H9 (cell line): ENCODE data around the gene JARID2. TPM values are rescaled to one million over a fixed set of nuclear protein-coding genes. Genes with fewer than 3 reads are reported as not detected.

Experiments used
- DNase-seq: peaks from one replicate; pipeline ENCODE4 v3.0.0-alpha.2; 2017
- H2AFZ ChIP-seq: one replicate; pipeline ENCODE4 v1.6.1; 2013; ENCODE audit warnings: mild to moderate bottlenecking, low read length, control low read depth, moderate library complexity
- H2AK5ac ChIP-seq: 2 replicates; pipeline ENCODE4 v1.6.1; 2013; ENCODE audit warnings: low read length, control low read depth, mixed read lengths; ENCODE audit not compliant: insufficient read length
- H2BK120ac ChIP-seq: one replicate; pipeline ENCODE4 v1.6.1; 2013; ENCODE audit warnings: low read depth, mild to moderate bottlenecking, low read length, control low read depth, inconsistent platforms; ENCODE audit not compliant: poor library complexity, severe bottlenecking
- H2BK12ac ChIP-seq: 2 replicates; pipeline ENCODE4 v1.6.1; 2013; ENCODE audit warnings: low read length, control low read depth, mixed read lengths, low read depth; ENCODE audit not compliant: insufficient read length
- H2BK15ac ChIP-seq: 2 replicates; pipeline ENCODE4 v1.6.1; 2013; ENCODE audit warnings: low read depth, low read length, control low read depth
- H2BK20ac ChIP-seq: one replicate; pipeline ENCODE4 v1.6.1; 2013; ENCODE audit warnings: low read depth, mild to moderate bottlenecking, low read length, control low read depth, inconsistent platforms; ENCODE audit not compliant: poor library complexity, severe bottlenecking
- H2BK5ac ChIP-seq: 2 replicates; pipeline ENCODE4 v1.6.1; 2013; ENCODE audit warnings: low read length, control low read depth, mixed read lengths; ENCODE audit not compliant: insufficient read length
- H3K14ac ChIP-seq: 2 replicates; pipeline ENCODE4 v1.6.1; 2013; ENCODE audit warnings: low read length, control low read depth; ENCODE audit not compliant: insufficient read depth
- H3K18ac ChIP-seq: 2 replicates; pipeline ENCODE4 v1.6.1; 2013; ENCODE audit warnings: low read depth, mild to moderate bottlenecking, mixed read lengths, low read length, control low read depth; ENCODE audit not compliant: insufficient read length
- H3K23ac ChIP-seq: 2 replicates; pipeline ENCODE4 v1.6.1; 2013; ENCODE audit warnings: low read length, control low read depth, mixed read lengths, low read depth; ENCODE audit not compliant: insufficient read length
- H3K23me2 ChIP-seq: 2 replicates; pipeline ENCODE4 v1.6.1; 2013; ENCODE audit warnings: low read depth, mild to moderate bottlenecking, mixed read lengths, low read length, control low read depth; ENCODE audit not compliant: insufficient read length, poor library complexity, severe bottlenecking
- H3K27ac ChIP-seq: 2 replicates; pipeline ENCODE4 v1.5.1; 2013; ENCODE audit warnings: low read length, control low read depth, mixed read lengths, low read depth; ENCODE audit not compliant: insufficient read length
- H3K27me3 ChIP-seq: 2 replicates; pipeline ENCODE4 v1.6.1; 2013; ENCODE audit warnings: low read length, control low read depth, inconsistent platforms; ENCODE audit not compliant: insufficient read depth
- H3K4ac ChIP-seq: 2 replicates; pipeline ENCODE4 v1.6.1; 2013; ENCODE audit warnings: low read depth, mild to moderate bottlenecking, control low read depth, inconsistent platforms, low read length, moderate library complexity
- H3K4me1 ChIP-seq: 2 replicates; pipeline ENCODE4 v1.6.1; 2013; ENCODE audit warnings: low read length, control low read depth, inconsistent platforms; ENCODE audit not compliant: insufficient read depth
- H3K4me2 ChIP-seq: 2 replicates; pipeline ENCODE4 v1.6.1; 2013; ENCODE audit warnings: low read length, control low read depth, mixed read lengths; ENCODE audit not compliant: insufficient read length, insufficient read depth
- H3K56ac ChIP-seq: 2 replicates; pipeline ENCODE4 v1.6.1; 2013; ENCODE audit warnings: low read depth, mild to moderate bottlenecking, mixed read lengths, low read length, control low read depth; ENCODE audit not compliant: insufficient read length
- H3K79me1 ChIP-seq: 2 replicates; pipeline ENCODE4 v1.6.1; 2013; ENCODE audit warnings: low read depth, mild to moderate bottlenecking, moderate library complexity, low read length, control low read depth, inconsistent platforms; ENCODE audit not compliant: insufficient read depth, poor library complexity, severe bottlenecking
- H3K79me2 ChIP-seq: 2 replicates; pipeline ENCODE4 v1.6.1; 2013; ENCODE audit warnings: low read length, control low read depth, inconsistent platforms; ENCODE audit not compliant: insufficient read depth
- H3K9ac ChIP-seq: 2 replicates; pipeline ENCODE4 v1.6.1; 2013; ENCODE audit warnings: low read length, control low read depth, mixed read lengths; ENCODE audit not compliant: insufficient read length; ENCODE audit errors: extremely low read depth
- H3K9me3 ChIP-seq: one replicate; pipeline ENCODE4 v1.6.1; 2013; ENCODE audit warnings: low read depth, low read length, inconsistent platforms; ENCODE audit not compliant: control insufficient read depth
- H3T11ph ChIP-seq: one replicate; pipeline ENCODE4 v1.6.1; 2013; ENCODE audit warnings: mild to moderate bottlenecking, low read length, control low read depth, inconsistent platforms
- H4K20me1 ChIP-seq: one replicate; pipeline ENCODE4 v1.6.1; 2013; ENCODE audit not compliant: control insufficient read depth, insufficient read length, insufficient read depth
- H4K5ac ChIP-seq: 2 replicates; pipeline ENCODE4 v1.6.1; 2013; ENCODE audit warnings: low read depth, mild to moderate bottlenecking, mixed read lengths, low read length, control low read depth; ENCODE audit not compliant: insufficient read length
- H4K8ac ChIP-seq: replicated peaks from 2 replicates; pipeline ENCODE4 v1.6.1; 2013; ENCODE audit warnings: low read length, control low read depth, mixed read lengths, low read depth; ENCODE audit not compliant: insufficient read length
- H4K91ac ChIP-seq: 2 replicates; pipeline ENCODE4 v1.6.1; 2013; ENCODE audit warnings: low read depth, mild to moderate bottlenecking, moderate library complexity, mixed read lengths, low read length, control low read depth; ENCODE audit not compliant: insufficient read length
- H3K27ac Mint-ChIP-seq, 3 experiments: 2 replicates in 2 of 3; 3 replicates in 1 of 3; pipeline ENCODE4 v1.8.0; 2020 to 2021; ENCODE audit warnings: mixed read lengths in 3 of 3, mild to moderate bottlenecking in 1 of 3, moderate library complexity in 1 of 3
- H3K27me3 Mint-ChIP-seq: 2 replicates; pipeline ENCODE4 v1.8.0; 2021; ENCODE audit warnings: low read depth, mild to moderate bottlenecking, moderate library complexity, mixed read lengths
- H3K36me3 Mint-ChIP-seq, 3 experiments: 2 replicates in 2 of 3; 3 replicates in 1 of 3; pipeline ENCODE4 v1.8.0; 2020 to 2021; ENCODE audit warnings: low read depth in 3 of 3, mixed read lengths in 3 of 3; ENCODE audit not compliant: insufficient read depth in 1 of 3
- H3K4me1 Mint-ChIP-seq, 2 experiments: 2 replicates each; pipeline ENCODE4 v1.8.0; 2020; ENCODE audit warnings: mixed read lengths in 2 of 2
- H3K4me3 Mint-ChIP-seq, 2 experiments: 2 replicates in 1 of 2; 3 replicates in 1 of 2; pipeline ENCODE4 v1.8.0; 2020 to 2021; ENCODE audit warnings: mild to moderate bottlenecking in 2 of 2, mixed read lengths in 2 of 2, moderate library complexity in 1 of 2
- H3K9me3 Mint-ChIP-seq, 2 experiments: 2 replicates in 1 of 2; 3 replicates in 1 of 2; pipeline ENCODE4 v1.8.0; 2020; ENCODE audit warnings: mild to moderate bottlenecking in 2 of 2, mixed read lengths in 2 of 2, moderate library complexity in 1 of 2
- CTCF ChIP-seq: fragments of 200-600 bp; sonication (generic); conservative IDR thresholded peaks from 3 replicates; pipeline ENCODE4 v1.8.0; 2021; ENCODE audit warnings: antibody characterized with exemption, mild to moderate bottlenecking
- WGBS: extraction: QIAGEN DNeasy Blood & Tissue Kit; methylation state at CpG from one replicate; pipeline ENCODE4 v1.1.7; 2013; ENCODE audit warnings: missing lambda C conversion rate, low lambda C conversion rate, mixed read lengths; ENCODE audit not compliant: insufficient read length; ENCODE audit errors: extremely low coverage; 5-methylcytosine and 5-hydroxymethylcytosine counted together
- total RNA-seq: library from RNA; stranded (reverse); gene quantifications from 2 replicates; pipeline ENCODE4 v1.2.1, GENCODE V29; 2021

The JARID2 gene
- total RNA-seq, 1 experiment from 2014 or later: 174 TPM

DNA sequence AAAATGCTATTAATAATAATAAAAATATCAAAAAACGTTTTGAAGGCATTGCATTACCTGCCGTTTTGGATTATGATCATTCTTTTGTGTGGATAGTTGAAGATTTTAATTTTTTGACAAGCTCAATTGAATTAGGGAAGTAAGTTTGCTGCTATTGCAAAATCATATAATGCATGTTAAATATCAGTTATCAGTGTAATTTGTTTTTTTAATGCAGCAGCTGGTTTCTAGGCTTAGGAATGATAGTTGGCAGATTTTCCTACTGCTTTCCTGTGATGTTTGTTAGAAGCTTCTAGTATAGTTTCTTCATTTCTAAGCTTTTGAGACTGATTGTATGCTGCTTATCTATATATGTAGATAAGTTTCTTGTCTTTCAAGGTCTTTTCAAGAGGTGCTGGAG is 99.0 kb downstream of the JARID2 start:
- Histone ChIP-seq H4K91ac (no peak overlapping the region), H3K14ac (no peak overlapping the region), H4K20me1 (peaks cover 2% of the 10 kb centered on the region)

More for the DNA sequence above, 99.0 kb downstream of the JARID2 start:
- Histone ChIP-seq H3K4ac (no peak overlapping the region), H2AK5ac (no peak overlapping the region), H3K56ac (no peak overlapping the region), H3K23ac (no peak overlapping the region), H3K27ac (no peak overlapping the region), H3K4me1 (peaks cover 12% of the 10 kb centered on the region; the same call in 1 of the 2 replicates), H2BK15ac (no peak overlapping the region), H2BK12ac (no peak overlapping the region), H2BK20ac (no peak overlapping the region), H4K8ac (no peak overlapping the region), H3K9me3 (no peaks in the 10 kb centered on the region), H2BK5ac (no peak overlapping the region), H3K4me2 (no peak overlapping the region), H4K5ac (no peak overlapping the region), H3T11ph (no peak overlapping the region), H3K23me2 (no peaks in the 10 kb centered on the region), H2AFZ (no peak overlapping the region), H3K79me1 (no peaks in the 10 kb centered on the region), H3K9ac (no peak overlapping the region), H3K18ac (no peak overlapping the region), H3K79me2 (peaks cover 86% of the 10 kb centered on the region), H2BK120ac (no peak overlapping the region), H3K27me3 (no peaks in the 10 kb centered on the region)
- peaks cover 77 to 87% of the 10 kb centered on the region in 2 experiments for H3K4me1 Mint-ChIP-seq
- H3K27me3 Mint-ChIP-seq: no peaks in the 10 kb centered on the region
- TF ChIP-seq CTCF: no peak
- WGBS: no CpG with 5 or more reads among the region's 2 CpGs
- no peak for DNase-seq
- no peak overlapping the region for H3K4me3 Mint-ChIP-seq
- H3K27ac Mint-ChIP-seq: no peak overlapping the region
- H3K9me3 Mint-ChIP-seq: no peaks in the 10 kb centered on the region
- 0 out of 7 replicates have a peak, but pooled peaks cover 0 to 4% (median 0%) of the 10 kb centered on the region in 3 experiments for H3K36me3 Mint-ChIP-seq
